Calu3 (cell line): ENCODE data around the gene TRAPPC5. TPM values are rescaled to one million over a fixed set of nuclear protein-coding genes. Genes with fewer than 3 reads are reported as not detected.

Experiments used
- BruUV-seq: library from RNA; stranded (reverse); fragments of 400-500 nt; replicated peaks from 2 replicates; lab custom pipeline; 2021; lab: Mats Ljungman, UMichigan
- CTCF ChIA-PET: fragments of 300-600 bp; sonication (Branson Sonifier 250); formaldehyde crosslinking; loops from one replicate; lab custom pipeline; 2022; ENCODE audit warnings: antibody characterized with exemption; lab: Charles Lee
- DNase-seq: peaks from one replicate; pipeline ENCODE4 v3.0.0; 2022
- H3K27ac Mint-ChIP-seq: one replicate; pipeline ENCODE4 v1.8.0; 2022; ENCODE audit warnings: mixed read lengths; ENCODE audit not compliant: unreplicated experiment
- H3K27me3 Mint-ChIP-seq: one replicate; pipeline ENCODE4 v1.8.0; 2022; ENCODE audit warnings: mixed read lengths; ENCODE audit not compliant: unreplicated experiment
- H3K36me3 Mint-ChIP-seq: one replicate; pipeline ENCODE4 v1.8.0; 2022; ENCODE audit warnings: mild to moderate bottlenecking, moderate library complexity, mixed read lengths; ENCODE audit not compliant: insufficient read depth, unreplicated experiment
- H3K4me1 Mint-ChIP-seq: one replicate; pipeline ENCODE4 v1.8.0; 2022; ENCODE audit warnings: mild to moderate bottlenecking, low read depth, mixed read lengths; ENCODE audit not compliant: unreplicated experiment
- H3K4me3 Mint-ChIP-seq: one replicate; pipeline ENCODE4 v1.8.0; 2022; ENCODE audit warnings: mild to moderate bottlenecking, low read depth, moderate library complexity, mixed read lengths; ENCODE audit not compliant: unreplicated experiment
- H3K9me3 Mint-ChIP-seq: one replicate; pipeline ENCODE4 v1.8.0; 2022; ENCODE audit warnings: low read depth, mixed read lengths; ENCODE audit not compliant: unreplicated experiment
- intact Hi-C: fragments of 100-400 bp; cut with micrococcal nuclease; formaldehyde crosslinking; loops from one replicate; pipeline ENCODE4 v1.10.0; 2022; ENCODE audit not compliant: unreplicated experiment
- total RNA-seq: library from RNA; stranded (reverse); gene quantifications from 2 replicates; pipeline ENCODE4 v1.2.3, GENCODE V29; 2022
- TF ChIP-seq, protein P1 (sequence below): fragments of 200-600 bp; IDR thresholded peaks from one replicate; pipeline ENCODE4 v1.8.0; 2022; ENCODE audit warnings: antibody characterized with exemption; ENCODE audit not compliant: unreplicated experiment

The TRAPPC5 gene
- total RNA-seq, 1 experiment from 2014 or later = 82.4 TPM

DNA sequence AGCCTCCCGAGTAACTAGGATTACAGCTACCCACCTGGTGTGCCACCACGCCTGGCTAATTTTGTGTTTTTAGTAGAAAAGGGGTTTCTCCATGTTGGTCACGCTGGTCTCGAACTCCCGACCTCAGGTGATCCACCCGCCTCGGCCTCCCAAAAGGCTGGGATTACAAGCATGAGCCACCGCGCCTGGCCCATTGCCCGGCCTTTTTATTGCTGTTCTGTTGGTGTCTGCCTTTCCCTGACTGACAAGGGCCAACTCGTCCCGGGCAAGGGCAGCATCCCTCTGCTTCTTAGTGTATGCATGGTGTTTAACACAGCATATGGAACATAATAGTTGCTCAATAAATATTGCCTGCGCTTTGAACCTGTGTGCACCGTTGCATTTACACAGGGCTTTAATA lies 18.0 kb upstream of the TRAPPC5 start:
- Mint-ChIP-seq H3K9me3 (no peaks in the 10 kb centered on the region), H3K4me1 (no peaks in the 10 kb centered on the region), H3K36me3 (no peaks in the 10 kb centered on the region), H3K4me3 (no peak overlapping the region), H3K27me3 (no peaks in the 10 kb centered on the region), H3K27ac (no peak overlapping the region)
- intact Hi-C loops = no loop called here
- BruUV-seq = no TSS peak
- TF ChIP-seq, protein P1, sequence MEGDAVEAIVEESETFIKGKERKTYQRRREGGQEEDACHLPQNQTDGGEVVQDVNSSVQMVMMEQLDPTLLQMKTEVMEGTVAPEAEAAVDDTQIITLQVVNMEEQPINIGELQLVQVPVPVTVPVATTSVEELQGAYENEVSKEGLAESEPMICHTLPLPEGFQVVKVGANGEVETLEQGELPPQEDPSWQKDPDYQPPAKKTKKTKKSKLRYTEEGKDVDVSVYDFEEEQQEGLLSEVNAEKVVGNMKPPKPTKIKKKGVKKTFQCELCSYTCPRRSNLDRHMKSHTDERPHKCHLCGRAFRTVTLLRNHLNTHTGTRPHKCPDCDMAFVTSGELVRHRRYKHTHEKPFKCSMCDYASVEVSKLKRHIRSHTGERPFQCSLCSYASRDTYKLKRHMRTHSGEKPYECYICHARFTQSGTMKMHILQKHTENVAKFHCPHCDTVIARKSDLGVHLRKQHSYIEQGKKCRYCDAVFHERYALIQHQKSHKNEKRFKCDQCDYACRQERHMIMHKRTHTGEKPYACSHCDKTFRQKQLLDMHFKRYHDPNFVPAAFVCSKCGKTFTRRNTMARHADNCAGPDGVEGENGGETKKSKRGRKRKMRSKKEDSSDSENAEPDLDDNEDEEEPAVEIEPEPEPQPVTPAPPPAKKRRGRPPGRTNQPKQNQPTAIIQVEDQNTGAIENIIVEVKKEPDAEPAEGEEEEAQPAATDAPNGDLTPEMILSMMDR = no peak
- CTCF ChIA-PET = no interaction called here
- no peak for DNase-seq

DNA sequence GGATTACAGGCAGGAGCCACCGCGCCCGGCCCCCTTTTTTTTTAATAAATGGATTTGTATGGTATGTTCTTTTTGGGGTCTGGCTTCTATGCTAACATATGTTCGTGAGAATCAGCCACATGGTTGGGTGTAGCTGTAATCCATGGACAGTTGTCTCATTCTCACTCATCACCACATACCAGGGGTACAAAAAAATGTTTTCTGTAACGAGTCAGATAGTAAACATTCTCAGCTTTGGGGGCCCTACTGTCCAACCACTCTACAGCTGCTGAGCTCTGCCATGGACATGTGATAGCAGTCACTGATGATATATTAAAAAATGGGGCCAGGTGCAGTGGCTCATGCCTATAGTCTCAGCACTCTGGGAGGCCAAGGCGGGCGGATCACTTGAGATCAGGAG lies 16.9 kb upstream of the TRAPPC5 start:
- DNase-seq = no peak
- peaks cover under 1% of the 10 kb centered on the region for H3K27me3 Mint-ChIP-seq
- H3K27ac Mint-ChIP-seq = no peak overlapping the region
- TF ChIP-seq, protein P1 = no peak
- no peaks in the 10 kb centered on the region for H3K36me3 Mint-ChIP-seq
- intact Hi-C loops = no loop called here
- H3K4me3 Mint-ChIP-seq = no peak overlapping the region
- H3K9me3 Mint-ChIP-seq = no peaks in the 10 kb centered on the region
- CTCF ChIA-PET = no interaction called here
- no peaks in the 10 kb centered on the region for H3K4me1 Mint-ChIP-seq
- BruUV-seq = no TSS peak

DNA sequence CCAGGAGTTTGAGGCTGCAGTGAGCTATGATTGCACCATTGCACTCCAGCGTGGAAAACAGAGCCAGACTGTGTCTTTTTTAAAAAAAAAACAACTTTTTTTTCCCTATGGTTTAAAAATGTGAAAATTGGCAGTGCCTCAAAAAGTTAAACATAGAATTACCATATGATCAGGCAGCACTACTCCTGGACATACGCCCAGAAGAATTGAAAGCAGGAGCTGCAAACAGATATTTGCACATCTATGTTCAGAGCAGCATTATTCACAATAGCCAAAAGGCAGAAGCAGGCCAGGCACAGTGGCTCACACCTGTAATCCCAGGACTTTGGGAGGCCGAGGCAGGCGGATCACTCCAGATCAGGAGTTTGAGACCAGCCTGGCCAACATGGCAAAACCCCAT lies 15.6 kb upstream of the TRAPPC5 start:
- intact Hi-C loops = no loop called here
- no peak for DNase-seq
- CTCF ChIA-PET = no interaction called here
- BruUV-seq = no TSS peak
- peaks cover 3% of the 10 kb centered on the region for H3K4me1 Mint-ChIP-seq
- TF ChIP-seq, protein P1 = no peak
- H3K27ac Mint-ChIP-seq = no peak overlapping the region
- H3K9me3 Mint-ChIP-seq = no peaks in the 10 kb centered on the region
- no peak overlapping the region for H3K4me3 Mint-ChIP-seq
- H3K36me3 Mint-ChIP-seq = no peaks in the 10 kb centered on the region
- H3K27me3 Mint-ChIP-seq = peaks cover 14% of the 10 kb centered on the region

DNA sequence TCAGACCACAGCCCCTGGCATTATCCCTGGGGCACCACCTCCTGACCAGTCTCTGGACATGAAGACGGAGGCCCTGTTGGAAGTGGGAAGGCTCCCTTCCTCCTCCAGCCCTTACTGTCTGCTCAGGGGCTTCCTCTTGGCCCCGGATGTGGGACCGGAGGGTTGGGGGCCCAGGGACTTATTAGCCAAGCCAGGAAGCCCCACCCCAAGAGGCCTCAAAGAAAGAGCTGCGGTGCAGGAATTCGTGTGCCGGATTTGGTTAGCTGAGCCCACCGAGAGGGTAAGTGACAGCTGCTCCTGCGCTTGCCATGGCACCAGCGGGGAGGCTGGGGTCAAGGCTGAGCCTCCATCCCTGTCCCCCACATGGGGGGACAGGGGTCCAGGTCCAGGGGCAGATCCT lies 11.8 kb upstream of the TRAPPC5 start, which contains the start of gene RETN:
RETN (plus strand) TSS at position 208 of the 400 bp plus-strand sequence. CDS start 278 bp downstream, outside the sequence.
- intact Hi-C loops = no loop called here
- no TSS peak for BruUV-seq
- TF ChIP-seq, protein P1 = no peak
- Mint-ChIP-seq H3K4me3 (no peak within 1 kb of the TSS), H3K4me1 (peaks cover 8% of the 10 kb centered on the region), H3K27ac (no peak within 1 kb of the TSS), H3K27me3 (peaks cover 37% of the 10 kb centered on the region), H3K9me3 (no peaks in the 10 kb centered on the region), H3K36me3 (no peaks in the 10 kb centered on the region)
- CTCF ChIA-PET = interaction anchor here (0.6 kb wide), 1 partner anchor 239 kb away, joined by 3 read pairs; no protein-coding TSS in a partner anchor
- DNase-seq = no peak
